Measurements from ENCODE around the gene PACS1. TPM values are rescaled to one million over a fixed set of nuclear protein-coding genes. Genes with fewer than 3 reads are reported as not detected.

Gene PACS1
- total RNA-seq, 1 experiment from 2014 or later: 30.0 TPM

- DNase-seq (ENCODE audit: low read depth): no peak
Measured at GRCh38 chr11:66287889-66288670, 218.0 kb downstream of the PACS1 start.

- peak; percentile 98 for DNase-seq (ENCODE audit: low read depth)
Measured at GRCh38 chr11:66288671-66289547, 218.8 kb downstream of the PACS1 start, which contains the start of gene YIF1A. YIF1A (minus strand) TSS chr11:66289143; CDS start chr11:66288985, 158 bp downstream.

- DNase-seq (ENCODE audit: low read depth): no peak
Measured at GRCh38 chr11:66289548-66290329, 219.7 kb downstream of the PACS1 start.

GRCh38 chr11:66290330-66290621 lies 220.2 kb downstream of the PACS1 start:
- DNase-seq (ENCODE audit: low read depth): no peak

- DNase-seq (ENCODE audit: low read depth): no peak
Measured at GRCh38 chr11:66291303-66291705, 221.2 kb downstream of the PACS1 start.

- DNase-seq (ENCODE audit: low read depth): no peak
Measured at GRCh38 chr11:66291706-66292542, 221.9 kb downstream of the PACS1 start, which contains the start of gene TMEM151A. TMEM151A (plus strand) TSS chr11:66291894; CDS start chr11:66292014, 120 bp downstream.

GRCh38 chr11:66292543-66293332 lies 222.7 kb downstream of the PACS1 start:
- no peak for DNase-seq (ENCODE audit: low read depth)

GRCh38 chr11:66293352-66293751 lies 223.3 kb downstream of the PACS1 start:
- DNase-seq (ENCODE audit: low read depth): no peak

- DNase-seq (ENCODE audit: low read depth): no peak
Measured at GRCh38 chr11:66293777-66294625, 223.9 kb downstream of the PACS1 start.

Other genes starting within 250 kb of the PACS1 start
- gene SNX32, start 236.3 kb upstream of the PACS1 start, total RNA-seq (2014; rRNA removed): 0.45 and 0.69 TPM in 2 replicates
- gene CFL1, start 212.1 kb upstream of the PACS1 start, total RNA-seq (2014; rRNA removed): 1,867 and 1,951 TPM in 2 replicates
- 49.4 and 51.7 TPM in 2 replicates for gene MUS81, start 209.8 kb upstream of the PACS1 start, total RNA-seq (2014; rRNA removed)
- gene EFEMP2, start 197.5 kb upstream of the PACS1 start, total RNA-seq (2014; rRNA removed): 217 and 228 TPM in 2 replicates
- 0.40 TPM in 1 of 2 replicates, not detected in the other for gene CTSW, start 190.4 kb upstream of the PACS1 start, total RNA-seq (2014; rRNA removed)
- 165 and 171 TPM in 2 replicates for gene FIBP, start 181.8 kb upstream of the PACS1 start, total RNA-seq (2014; rRNA removed)
- gene CCDC85B, start 179.6 kb upstream of the PACS1 start, total RNA-seq (2014; rRNA removed): 91.2 and 95.5 TPM in 2 replicates
- 257 and 266 TPM in 2 replicates for gene FOSL1, start 169.9 kb upstream of the PACS1 start, total RNA-seq (2014; rRNA removed)
- 57.1 and 69.1 TPM in 2 replicates for gene C11orf68, start 151.2 kb upstream of the PACS1 start, total RNA-seq (2014; rRNA removed)
- gene DRAP1, start 150.8 kb upstream of the PACS1 start, total RNA-seq (2014; rRNA removed): 375 and 383 TPM in 2 replicates
- 0.06 TPM in 1 of 2 replicates, not detected in the other for gene TSGA10IP, start 124.8 kb upstream of the PACS1 start, total RNA-seq (2014; rRNA removed)
- gene SART1, start 108.5 kb upstream of the PACS1 start, total RNA-seq (2014; rRNA removed): 36.0 and 45.7 TPM in 2 replicates
- gene EIF1AD, start 68.1 kb upstream of the PACS1 start, total RNA-seq (2014; rRNA removed): 47.0 and 53.3 TPM in 2 replicates
- 67.8 and 70.4 TPM in 2 replicates for gene BANF1, start 67.8 kb upstream of the PACS1 start, total RNA-seq (2014; rRNA removed)
- gene CST6, start 58.3 kb upstream of the PACS1 start, total RNA-seq (2014; rRNA removed): not detected in 2 replicates
- 0.75 and 1.8 TPM in 2 replicates for gene CATSPER1, start 43.8 kb upstream of the PACS1 start, total RNA-seq (2014; rRNA removed)
- not detected in 2 replicates for gene GAL3ST3, start 21.1 kb upstream of the PACS1 start, total RNA-seq (2014; rRNA removed)
- gene SF3B2, start 17.9 kb upstream of the PACS1 start, total RNA-seq (2014; rRNA removed): 156 and 163 TPM in 2 replicates
- 22.9 and 27.8 TPM in 2 replicates for gene KLC2, start 187.4 kb downstream of the PACS1 start, total RNA-seq (2014; rRNA removed)
- 184 and 193 TPM in 2 replicates for gene RAB1B, start 198.4 kb downstream of the PACS1 start, total RNA-seq (2014; rRNA removed)
- gene CNIH2, start 207.9 kb downstream of the PACS1 start, total RNA-seq (2014; rRNA removed): 0.86 and 1.9 TPM in 2 replicates
- 120 and 127 TPM in 2 replicates for gene YIF1A, start 218.9 kb downstream of the PACS1 start, total RNA-seq (2014; rRNA removed)
- 0.23 and 0.32 TPM in 2 replicates for gene TMEM151A, start 221.6 kb downstream of the PACS1 start, total RNA-seq (2014; rRNA removed)
- 0.06 TPM in 1 of 2 replicates, not detected in the other for gene CD248, start 246.8 kb downstream of the PACS1 start, total RNA-seq (2014; rRNA removed)

Data from LHCN-M2 (cell line).